NB4 (cell line): ENCODE data around the gene SYT6.

ENCODE experiments used
- POLR2A ChIP-seq: IDR thresholded peaks from 2 replicates; pipeline ENCODE4 v1.6.1; 2011; ENCODE audit warnings: mild to moderate bottlenecking; ENCODE audit not compliant: insufficient read length; ENCODE audit errors: extremely low read depth
- TF ChIP-seq, protein P1 (sequence below): IDR thresholded peaks from one replicate; pipeline ENCODE4 v1.5.1; 2012; ENCODE audit warnings: low read depth, low read length
- TF ChIP-seq, protein P2 (sequence below): IDR thresholded peaks from 2 replicates; pipeline ENCODE4 v1.6.1; 2011; ENCODE audit warnings: low read depth, low read length

DNA sequence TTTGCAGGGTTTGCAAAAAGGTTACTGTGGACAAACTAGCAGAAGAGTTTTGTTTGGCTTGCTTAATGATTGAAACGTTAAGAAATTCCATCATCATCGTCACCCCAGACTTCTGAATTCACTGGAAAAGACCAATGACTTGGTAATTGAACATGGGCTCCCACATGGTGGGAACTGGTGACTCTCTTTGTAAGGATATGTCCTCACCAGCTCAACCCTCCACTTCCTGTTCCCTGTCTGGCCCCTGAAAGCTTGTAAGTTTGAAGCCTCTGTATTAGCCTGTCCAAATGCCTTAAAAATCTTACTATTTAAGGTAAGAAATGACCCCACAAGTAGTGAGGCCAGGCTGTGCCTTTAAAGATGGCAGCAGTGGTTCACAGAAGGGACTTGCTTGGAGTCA lies 9.7 kb downstream of the SYT6 start:
- TF ChIP-seq, protein P1, sequence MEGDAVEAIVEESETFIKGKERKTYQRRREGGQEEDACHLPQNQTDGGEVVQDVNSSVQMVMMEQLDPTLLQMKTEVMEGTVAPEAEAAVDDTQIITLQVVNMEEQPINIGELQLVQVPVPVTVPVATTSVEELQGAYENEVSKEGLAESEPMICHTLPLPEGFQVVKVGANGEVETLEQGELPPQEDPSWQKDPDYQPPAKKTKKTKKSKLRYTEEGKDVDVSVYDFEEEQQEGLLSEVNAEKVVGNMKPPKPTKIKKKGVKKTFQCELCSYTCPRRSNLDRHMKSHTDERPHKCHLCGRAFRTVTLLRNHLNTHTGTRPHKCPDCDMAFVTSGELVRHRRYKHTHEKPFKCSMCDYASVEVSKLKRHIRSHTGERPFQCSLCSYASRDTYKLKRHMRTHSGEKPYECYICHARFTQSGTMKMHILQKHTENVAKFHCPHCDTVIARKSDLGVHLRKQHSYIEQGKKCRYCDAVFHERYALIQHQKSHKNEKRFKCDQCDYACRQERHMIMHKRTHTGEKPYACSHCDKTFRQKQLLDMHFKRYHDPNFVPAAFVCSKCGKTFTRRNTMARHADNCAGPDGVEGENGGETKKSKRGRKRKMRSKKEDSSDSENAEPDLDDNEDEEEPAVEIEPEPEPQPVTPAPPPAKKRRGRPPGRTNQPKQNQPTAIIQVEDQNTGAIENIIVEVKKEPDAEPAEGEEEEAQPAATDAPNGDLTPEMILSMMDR = no peak
- no peak for TF ChIP-seq POLR2A
- TF ChIP-seq, protein P2, sequence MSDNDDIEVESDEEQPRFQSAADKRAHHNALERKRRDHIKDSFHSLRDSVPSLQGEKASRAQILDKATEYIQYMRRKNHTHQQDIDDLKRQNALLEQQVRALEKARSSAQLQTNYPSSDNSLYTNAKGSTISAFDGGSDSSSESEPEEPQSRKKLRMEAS = no peak
